CD4-positive, alpha-beta T cell (primary cell): ENCODE data around the gene FAM184B. TPM values are rescaled to one million over a fixed set of nuclear protein-coding genes. Genes with fewer than 3 reads are reported as not detected.
"Not testable (repeated sequence)": the region's sequence is repeated elsewhere in the genome, so short reads cannot be mapped to it uniquely, and the experiment has no call there.

Source experiments
- ATAC-seq: fragments of 200-7000 bp; cut with Tn5 transposase; one replicate; pipeline ENCODE4 v1.10.0; 2022; ENCODE audit warnings: mild to moderate bottlenecking; ENCODE audit not compliant: poor library complexity
- CTCF ChIA-PET: fragments of 350-600 bp; sonication (Branson Sonifier 250); formaldehyde crosslinking; loops from one replicate; lab custom pipeline; 2021; ENCODE audit warnings: antibody characterized with exemption, inconsistent platforms; lab: Charles Lee
- POLR2A ChIA-PET: fragments of 350-600 bp; sonication (Branson Sonifier 250); formaldehyde crosslinking; loops from one replicate; lab custom pipeline; 2021; ENCODE audit warnings: antibody characterized with exemption, inconsistent platforms; lab: Charles Lee
- DNase-seq, 14 experiments: peaks; one replicate each; pipeline ENCODE4 v3.0.0-alpha.2; 2013 to 2020; ENCODE audit warnings: mixed read lengths in 2 of 14
- H3K27ac ChIP-seq, 2 donors: one replicate each; pipeline versions ENCODE4 v1.5.1 to v1.7.0; 2013; ENCODE audit warnings: low read length in 2 of 2, low read depth in 1 of 2, mild to moderate bottlenecking in 1 of 2
- H3K27me3 ChIP-seq, 2 experiments: 1 replicate in 1 of 2; 2 replicates in 1 of 2; pipeline versions ENCODE4 v1.6.1 to v1.7.0; 2013; ENCODE audit warnings: low read length in 2 of 2, control low read depth in 1 of 2, mild to moderate bottlenecking in 1 of 2, moderate library complexity in 1 of 2; ENCODE audit not compliant: insufficient read depth in 2 of 2, control insufficient read depth in 1 of 2
- H3K36me3 ChIP-seq: one replicate; pipeline ENCODE4 v1.6.1; 2013; ENCODE audit warnings: low read length, control low read depth; ENCODE audit not compliant: insufficient read depth
- H3K4me1 ChIP-seq: one replicate; pipeline ENCODE4 v1.6.1; 2013; ENCODE audit warnings: low read length, control low read depth; ENCODE audit not compliant: insufficient read depth
- H3K4me3 ChIP-seq: one replicate; pipeline ENCODE4 v1.5.1; 2013; ENCODE audit warnings: mild to moderate bottlenecking, low read length, moderate library complexity
- H3K9me3 ChIP-seq, 2 experiments: 1 replicate in 1 of 2; 2 replicates in 1 of 2; pipeline versions ENCODE4 v1.6.1 to v1.7.0; 2013; ENCODE audit warnings: low read length in 2 of 2, mild to moderate bottlenecking in 2 of 2, control low read depth in 1 of 2, moderate library complexity in 1 of 2; ENCODE audit not compliant: control insufficient read depth in 1 of 2, insufficient read depth in 1 of 2
- H3K27ac Mint-ChIP-seq: one replicate; pipeline ENCODE4 v1.8.0; 2020; ENCODE audit warnings: mixed read lengths
- H3K27me3 Mint-ChIP-seq: one replicate; pipeline ENCODE4 v1.8.0; 2021; ENCODE audit warnings: mixed read lengths
- H3K36me3 Mint-ChIP-seq: one replicate; pipeline ENCODE4 v1.8.0; 2021; ENCODE audit warnings: low read depth, mixed read lengths
- H3K4me1 Mint-ChIP-seq: one replicate; pipeline ENCODE4 v1.8.0; 2021; ENCODE audit warnings: low read depth, mixed read lengths
- H3K4me3 Mint-ChIP-seq: one replicate; pipeline ENCODE4 v1.8.0; 2020; ENCODE audit warnings: mild to moderate bottlenecking, mixed read lengths
- H3K9me3 Mint-ChIP-seq: one replicate; pipeline ENCODE4 v1.8.0; 2020; ENCODE audit warnings: mixed read lengths
- CTCF ChIP-seq: fragments of 200-600 bp; IDR thresholded peaks from one replicate; pipeline ENCODE4 v1.8.0; 2022; ENCODE audit warnings: antibody characterized with exemption, mild to moderate bottlenecking
- intact Hi-C, 2 experiments: fragments of 100-400 bp; cut with DNase I in 1 of 2; cut with micrococcal nuclease in 1 of 2; formaldehyde crosslinking; loops; one replicate each; pipeline versions ENCODE4 v1.15.1 to v1.9.0; 2023 to 2025; cut with DNase I, micrococcal nuclease
- total RNA-seq, 174 experiments: library from RNA in 2 of 174; stranded (reverse) in 2 of 174; gene quantifications; one replicate each; pipeline ENCODE4 v1.2.3 and lab custom pipeline; 2021 to 2026

Gene FAM184B
- total RNA-seq, 2 experiments from 2014 or later = not detected

GRCh38 chr4:17665346-17665745, 116.1 kb downstream of the FAM184B start:
- intact Hi-C loops = no loop called here
- no peak for DNase-seq
- no peak overlapping the region for H3K27ac Mint-ChIP-seq
- no peak overlapping the region for H3K4me3 Mint-ChIP-seq
- ChIA-PET CTCF (no interaction called here), POLR2A (no interaction called here)
- H3K27me3 Mint-ChIP-seq = peaks cover 29% of the 10 kb centered on the region
- Histone ChIP-seq H3K9me3 (no peaks in the 10 kb centered on the region), H3K4me3 (no peak overlapping the region), H3K27ac (no peak overlapping the region), H3K36me3 (no peaks in the 10 kb centered on the region), H3K27me3 (no peaks in the 10 kb centered on the region), H3K4me1 (no peaks in the 10 kb centered on the region)
- no peaks in the 10 kb centered on the region for H3K4me1 Mint-ChIP-seq
- TF ChIP-seq CTCF = no peak
- H3K9me3 Mint-ChIP-seq = peaks cover 2% of the 10 kb centered on the region
- ATAC-seq = no peak
- H3K36me3 Mint-ChIP-seq = no peaks in the 10 kb centered on the region

DNA sequence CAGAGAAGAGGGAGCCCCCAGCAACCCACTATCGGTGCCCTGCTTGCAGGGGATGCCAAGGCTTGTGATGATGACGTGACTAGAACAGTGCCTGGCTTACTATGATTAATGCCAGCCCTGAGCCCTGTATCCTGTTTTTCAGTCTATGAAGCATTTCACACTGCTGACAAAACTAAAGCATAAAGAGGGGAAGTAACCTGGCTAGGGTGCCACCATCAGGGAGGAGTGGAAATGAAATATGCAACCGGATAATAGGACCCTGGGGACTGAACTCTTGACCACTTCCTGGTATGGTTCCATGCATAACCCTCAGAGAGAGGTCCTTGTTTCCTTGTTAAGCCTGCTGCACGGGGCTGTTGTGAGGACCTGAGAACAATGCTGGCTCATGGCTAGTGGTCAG, 116.7 kb downstream of the FAM184B start:
- no peak for ATAC-seq

DNA sequence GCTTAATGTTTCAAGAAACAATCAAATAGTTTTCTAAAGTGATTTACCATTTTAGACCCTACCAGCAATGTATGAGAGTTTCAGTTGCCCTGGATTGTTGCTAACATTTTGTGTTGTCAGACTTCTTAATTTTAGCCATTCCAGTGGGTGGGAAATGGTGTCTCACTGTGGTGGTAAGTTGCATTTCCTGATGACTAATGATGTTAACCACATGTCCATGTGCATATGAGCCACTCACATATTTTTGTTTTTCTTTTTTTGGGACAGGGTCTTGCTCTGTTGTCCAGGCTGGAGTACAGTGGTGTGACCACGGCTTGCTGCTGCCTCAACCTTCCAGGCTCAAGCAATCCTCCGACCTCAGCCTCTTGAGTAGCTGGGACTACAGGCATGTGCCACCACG, 118.7 kb downstream of the FAM184B start:
- no peak for TF ChIP-seq CTCF
- Mint-ChIP-seq H3K9me3 (no peaks in the 10 kb centered on the region), H3K36me3 (no peaks in the 10 kb centered on the region), H3K27me3 (peaks cover 13% of the 10 kb centered on the region), H3K27ac (no peak overlapping the region), H3K4me3 (no peak overlapping the region), H3K4me1 (no peaks in the 10 kb centered on the region)
- DNase-seq (no peak), ATAC-seq (no peak)
- H3K9me3 ChIP-seq = no peaks in the 10 kb centered on the region
- CTCF ChIA-PET = no interaction called here
- no peak overlapping the region for H3K27ac ChIP-seq
- H3K4me3 ChIP-seq = no peak overlapping the region
- no peaks in the 10 kb centered on the region for H3K4me1 ChIP-seq
- POLR2A ChIA-PET = no interaction called here
- H3K36me3 ChIP-seq = no peaks in the 10 kb centered on the region
- intact Hi-C loops = no loop called here
- H3K27me3 ChIP-seq = no peaks in the 10 kb centered on the region

More for the DNA sequence above, 116.7 kb downstream of the FAM184B start:
- H3K36me3 ChIP-seq = no peaks in the 10 kb centered on the region
- Mint-ChIP-seq H3K9me3 (peaks cover 2% of the 10 kb centered on the region), H3K4me3 (no peak overlapping the region), H3K36me3 (no peaks in the 10 kb centered on the region), H3K4me1 (no peaks in the 10 kb centered on the region), H3K27me3 (peaks cover 24% of the 10 kb centered on the region), H3K27ac (no peak overlapping the region)
- POLR2A ChIA-PET = no interaction called here
- no peak overlapping the region for H3K4me3 ChIP-seq
- no peaks in the 10 kb centered on the region for H3K27me3 ChIP-seq
- no peak overlapping the region for H3K27ac ChIP-seq
- CTCF ChIA-PET = no interaction called here
- H3K9me3 ChIP-seq = no peaks in the 10 kb centered on the region
- DNase-seq = peak in 1 of 14 experiments; percentile 6
- TF ChIP-seq CTCF = no peak
- intact Hi-C loops = no loop called here
- no peaks in the 10 kb centered on the region for H3K4me1 ChIP-seq

- H3K27me3 ChIP-seq, CTCF ChIA-PET, H3K4me1 ChIP-seq, H3K4me1 Mint-ChIP-seq, intact Hi-C loops, H3K27me3 Mint-ChIP-seq, H3K36me3 Mint-ChIP-seq, DNase-seq, H3K27ac ChIP-seq, H3K36me3 ChIP-seq, H3K9me3 Mint-ChIP-seq, H3K4me3 Mint-ChIP-seq, H3K4me3 ChIP-seq, H3K9me3 ChIP-seq, POLR2A ChIA-PET, H3K27ac Mint-ChIP-seq, ATAC-seq: not testable (repeated sequence)
Observed at GRCh38 chr4:17659196-17659595, 122.2 kb downstream of the FAM184B start.
